Mucosa of gallbladder (tissue), 1 donor: ENCODE measurements around the gene ARID1B. TPM values are rescaled to one million over a fixed set of nuclear protein-coding genes. Genes with fewer than 3 reads are reported as not detected.

Source experiments
- DNase-seq: peaks from one replicate; pipeline ENCODE4 v3.0.0-alpha.2; 2020; ENCODE audit warnings: low spot score
- total RNA-seq: library from RNA; stranded (reverse); gene quantifications from one replicate; pipeline ENCODE4 v1.2.1, GENCODE V29; 2021
- donor health status: DM: no; HTN: no; CAD: no.

ARID1B gene
- total RNA-seq, 1 donor from 2014 or later: 101 TPM

DNA sequence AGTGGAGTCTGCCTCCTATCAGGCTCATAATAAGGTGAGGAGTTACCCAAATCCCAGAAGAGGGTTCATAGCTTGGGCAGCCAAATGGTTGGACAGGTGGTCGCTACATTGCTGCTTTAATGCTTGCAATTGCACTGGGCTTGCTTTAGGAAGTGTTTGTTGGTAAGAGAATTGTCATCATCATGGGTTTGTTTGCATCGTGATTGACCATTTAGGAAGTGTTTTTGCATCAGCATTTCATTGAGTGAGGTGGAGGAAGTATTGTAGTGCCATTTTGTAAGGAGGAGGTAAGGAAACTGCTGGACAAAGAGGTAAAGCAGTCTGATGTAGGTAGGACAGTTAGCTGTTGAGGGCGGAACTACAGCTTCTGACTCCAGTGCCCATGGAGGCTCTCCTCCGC lies 101.5 kb downstream of the ARID1B start:
- DNase-seq: no peak

DNA sequence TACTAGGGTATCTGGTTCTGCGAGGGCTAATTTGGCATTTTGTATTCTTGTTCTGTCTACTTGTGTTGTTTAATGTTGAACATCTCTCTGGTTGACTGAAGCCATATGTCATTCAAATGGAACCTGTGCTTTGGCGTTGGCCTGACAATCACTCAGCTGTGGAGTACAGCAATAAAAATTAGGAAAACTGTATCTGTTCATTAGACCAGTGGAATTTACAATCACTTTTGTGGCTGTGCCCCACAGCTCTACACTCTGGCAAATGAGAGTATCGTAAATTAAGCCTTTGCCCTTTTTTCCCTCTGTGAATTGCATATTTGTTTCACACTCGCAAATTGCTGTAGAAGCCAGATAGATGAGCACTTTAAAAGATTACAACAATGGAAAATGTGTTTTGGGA lies 102.0 kb downstream of the ARID1B start:
- DNase-seq: no peak

DNA sequence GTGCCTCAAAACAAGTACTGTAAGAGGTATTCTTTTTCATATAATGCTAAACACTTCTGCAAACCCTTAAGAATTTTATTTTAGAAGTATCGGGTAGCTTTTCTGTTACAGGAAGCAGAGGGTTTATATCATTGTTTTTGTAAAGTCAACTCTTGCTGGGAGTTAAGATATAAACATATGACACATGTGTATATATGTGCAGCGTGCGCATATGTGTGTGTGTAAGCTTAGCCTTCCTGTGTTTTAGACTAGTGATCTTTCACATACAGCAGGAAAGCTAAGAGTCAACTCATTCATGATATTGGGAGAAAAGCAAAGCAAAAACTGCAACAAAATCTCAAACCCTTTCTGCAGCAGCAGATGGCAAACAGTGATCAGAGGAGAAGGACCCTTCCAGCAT lies 102.4 kb downstream of the ARID1B start:
- DNase-seq: no peak

DNA sequence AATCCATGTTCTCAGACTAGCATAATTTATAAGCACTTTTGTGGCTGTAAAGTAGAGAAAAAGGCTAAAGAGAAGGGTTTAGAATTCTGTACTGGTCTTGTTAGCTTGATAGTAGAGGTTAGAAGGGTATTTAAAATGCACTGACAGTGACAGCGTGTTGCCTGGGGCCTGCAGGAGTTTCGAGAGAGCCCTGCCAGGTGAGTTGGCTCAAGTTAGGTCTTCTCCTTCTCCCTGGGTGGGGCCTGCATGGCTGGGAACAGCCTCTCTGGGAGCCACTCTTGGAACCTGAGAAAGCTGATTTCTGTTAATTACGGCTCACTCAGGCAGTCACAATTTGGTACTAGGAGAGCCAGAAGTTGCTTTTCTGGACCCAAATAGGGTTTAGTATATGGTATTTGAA lies 103.7 kb downstream of the ARID1B start:
- DNase-seq: no peak

DNA sequence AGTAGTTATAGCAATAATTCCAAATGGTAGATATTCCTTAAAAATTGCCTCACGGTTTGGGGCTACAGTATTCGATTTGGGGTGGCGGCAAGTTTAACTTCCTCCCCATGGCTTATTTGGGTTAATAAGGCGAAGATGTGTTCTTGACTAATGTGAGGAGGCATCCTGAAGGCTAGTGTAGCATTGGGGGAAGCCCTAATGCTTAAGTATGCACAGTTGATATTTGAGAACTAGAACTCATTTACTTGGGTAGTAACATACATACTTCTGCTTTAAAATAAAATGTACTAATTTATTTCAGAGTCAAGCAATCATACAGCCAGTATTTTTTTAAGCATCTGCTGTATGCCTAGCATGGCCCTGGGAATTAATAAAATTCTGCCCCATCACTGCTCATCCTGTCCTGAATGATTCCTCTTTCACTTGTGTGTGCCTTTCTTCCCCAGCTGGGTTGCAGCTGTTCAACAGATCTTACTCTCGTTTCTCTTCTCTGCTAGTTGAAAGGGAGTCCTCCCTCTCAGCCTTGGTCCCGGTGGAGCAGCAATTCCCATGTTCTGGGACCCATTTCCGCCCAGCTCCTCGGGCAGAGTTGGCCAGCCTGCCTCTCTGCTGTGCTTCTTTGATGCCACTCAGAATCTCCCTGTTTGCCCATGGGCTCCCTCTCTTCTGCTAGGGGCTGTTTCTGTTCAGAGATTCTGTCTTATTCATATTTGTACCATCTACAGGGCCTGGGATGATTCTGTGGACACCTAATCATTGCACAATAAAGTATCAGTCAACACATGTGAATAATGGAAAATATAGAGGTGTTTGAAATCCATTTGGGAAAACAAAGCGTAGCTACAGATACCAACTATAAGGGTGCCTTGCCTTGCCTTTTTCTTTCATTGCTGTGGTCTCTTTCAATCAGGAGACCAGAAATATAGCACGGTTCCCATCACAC lies 104.8 kb downstream of the ARID1B start:
- DNase-seq: no peak

DNA sequence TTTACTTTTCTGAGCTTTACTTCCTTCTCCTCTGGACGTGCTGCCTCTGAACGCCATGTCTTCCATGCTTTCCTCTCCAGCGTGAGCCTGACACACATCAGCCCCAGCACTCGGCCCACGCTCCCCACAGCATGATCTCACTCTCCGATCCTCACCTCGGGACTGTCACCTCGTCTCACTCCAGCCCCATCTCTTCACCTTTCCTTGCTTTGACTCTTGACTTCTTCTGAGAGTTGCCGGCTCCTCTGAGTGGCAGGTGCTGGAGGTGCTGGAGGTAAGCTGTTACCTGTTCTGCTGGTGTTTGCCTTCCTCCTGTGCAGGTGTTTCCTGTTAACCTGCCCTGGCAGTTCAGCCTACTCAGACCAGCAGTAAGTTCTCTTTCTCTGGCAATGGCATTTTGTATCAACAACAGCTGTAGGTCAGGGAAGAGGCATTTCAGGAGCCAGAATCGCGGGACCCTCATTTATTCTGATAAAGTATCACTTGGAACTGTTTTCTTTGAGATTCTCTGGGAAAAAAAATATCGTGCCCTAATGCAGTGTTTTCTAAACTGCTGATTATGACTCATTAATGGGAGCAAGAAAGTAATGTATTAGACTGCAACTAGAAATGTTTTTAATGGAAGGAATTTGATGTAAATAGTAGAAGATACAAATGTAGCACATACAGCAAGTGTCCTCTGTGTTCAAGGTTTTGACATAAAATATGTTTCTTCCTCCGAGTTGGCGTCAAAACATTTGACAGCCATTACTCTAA lies 106.5 kb downstream of the ARID1B start:
- DNase-seq: peak; percentile 29

DNA sequence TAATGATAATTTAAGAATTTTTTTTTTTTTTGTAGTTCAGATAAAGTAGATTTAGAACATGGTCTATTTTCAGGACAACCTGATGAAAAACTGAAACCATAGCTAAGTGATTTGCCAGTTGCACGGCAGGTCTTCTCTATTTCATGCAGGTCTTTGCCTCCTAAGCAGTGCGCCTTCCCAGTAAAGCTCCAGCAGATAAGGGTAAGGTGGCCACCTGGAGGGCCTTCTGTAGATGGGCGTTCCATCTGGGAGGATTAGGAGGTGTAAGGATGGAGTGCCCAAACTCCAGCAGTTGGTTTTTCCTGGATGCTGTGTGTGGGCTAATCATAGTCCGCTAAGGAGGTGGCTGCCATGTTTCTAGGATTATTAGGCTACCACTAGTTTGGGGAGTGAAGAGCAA lies 107.1 kb downstream of the ARID1B start:
- DNase-seq: no peak

DNA sequence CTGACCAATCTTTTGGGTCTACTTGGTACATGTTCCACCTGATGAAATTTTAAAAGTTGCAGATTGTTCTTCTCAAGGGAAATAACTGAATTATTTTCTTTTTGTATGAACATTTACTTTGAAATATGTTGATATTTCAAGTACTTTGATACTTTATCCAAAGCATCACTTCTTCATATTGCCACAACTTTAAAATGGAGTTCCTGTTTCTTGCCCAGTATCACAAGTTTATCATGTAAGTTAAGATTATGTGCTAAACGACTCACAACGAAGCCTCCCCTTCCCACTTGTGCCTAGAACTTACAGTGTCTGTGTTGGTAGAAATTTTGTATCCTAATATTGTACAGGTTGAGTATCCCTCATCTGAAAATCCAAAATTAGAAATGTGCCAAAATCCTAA lies 108.4 kb downstream of the ARID1B start:
- DNase-seq: no peak

DNA sequence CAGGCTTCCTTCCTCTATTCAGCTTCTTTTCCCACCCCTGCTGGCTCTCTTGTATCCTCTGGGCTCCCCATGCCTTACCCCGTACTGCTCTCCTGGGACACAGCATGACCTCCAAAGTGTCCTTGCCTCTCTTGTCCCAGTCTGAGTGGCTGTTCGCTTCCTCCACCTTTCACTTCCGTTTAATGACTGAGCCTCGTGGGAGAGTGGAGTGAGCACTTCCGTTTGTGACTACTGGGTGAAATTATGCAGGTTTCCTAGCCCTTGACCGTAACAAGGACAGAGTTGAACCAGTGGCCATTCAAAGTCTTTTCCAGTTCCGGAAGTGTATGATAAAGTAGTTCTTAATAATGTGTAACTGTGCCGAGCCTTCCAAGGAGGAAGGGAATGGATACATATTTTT lies 109.2 kb downstream of the ARID1B start:
- peak; percentile 68 for DNase-seq

DNA sequence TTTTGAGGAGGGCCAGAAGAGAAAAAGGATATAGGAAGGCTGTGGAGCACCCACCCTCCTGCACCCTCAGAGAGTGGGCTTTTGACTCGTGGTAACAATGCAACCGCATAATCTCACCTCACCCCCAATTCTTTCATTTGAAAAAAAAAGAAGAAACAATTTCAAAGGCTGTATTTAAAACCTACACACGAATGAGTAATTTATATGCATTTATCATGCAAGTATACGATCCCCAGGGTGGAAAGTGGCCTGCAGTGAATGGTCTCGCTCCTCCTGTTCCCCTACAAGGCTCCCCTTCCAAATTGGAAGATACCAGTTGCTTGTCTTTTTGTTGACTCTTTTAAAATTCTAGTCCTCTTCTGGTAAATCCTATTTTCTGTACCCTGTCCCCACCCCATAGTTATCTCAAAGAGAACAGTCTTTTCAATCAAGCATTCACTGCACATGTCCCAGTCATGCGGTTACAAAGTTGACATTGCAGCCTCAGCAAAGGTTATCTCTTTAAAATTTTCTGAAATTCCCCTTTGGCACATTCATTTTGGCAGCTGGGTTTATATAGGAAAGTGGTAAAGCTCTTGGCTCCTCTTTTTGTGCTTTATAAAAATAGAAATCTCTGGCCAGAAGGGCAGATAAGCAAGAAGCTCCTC lies 110.6 kb downstream of the ARID1B start:
- DNase-seq: no peak

DNA sequence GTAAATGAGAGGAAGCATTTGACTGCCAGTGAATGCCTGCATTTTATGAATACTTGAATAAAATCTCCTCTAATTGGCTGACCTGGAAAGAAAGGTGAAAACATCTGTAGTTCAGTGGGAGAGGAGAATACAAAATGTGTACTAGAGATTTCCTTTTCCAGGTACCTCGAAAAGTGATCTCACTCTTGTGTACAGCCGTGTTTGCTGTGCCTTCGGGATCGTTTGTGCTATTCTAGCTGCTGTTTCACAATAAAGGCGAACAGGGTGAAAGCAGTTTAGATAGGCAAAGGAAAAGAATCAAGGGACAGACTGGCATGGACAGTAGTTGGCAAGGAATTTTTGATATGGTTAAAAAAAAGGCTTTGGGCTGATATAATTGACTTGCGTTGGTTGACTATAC lies 112.3 kb downstream of the ARID1B start:
- DNase-seq: no peak

DNA sequence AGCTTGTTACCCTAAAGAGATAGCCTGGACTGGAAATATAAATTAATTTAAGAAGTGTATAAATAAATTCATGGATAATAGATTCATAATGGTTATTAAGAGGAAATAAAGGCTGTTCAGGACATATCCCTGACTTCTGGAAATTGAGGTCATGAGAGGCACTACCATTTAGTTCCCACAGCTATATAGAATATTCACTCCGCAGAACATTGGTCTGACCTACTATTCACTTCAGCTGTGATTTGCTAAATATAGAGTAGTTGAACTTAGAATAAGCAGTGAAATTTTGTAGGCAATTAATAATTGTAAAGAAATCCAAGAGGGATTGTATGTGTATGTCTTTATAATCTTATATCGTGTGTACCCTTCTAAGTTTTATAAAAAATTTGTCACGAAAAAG lies 112.8 kb downstream of the ARID1B start:
- DNase-seq: no peak

DNA sequence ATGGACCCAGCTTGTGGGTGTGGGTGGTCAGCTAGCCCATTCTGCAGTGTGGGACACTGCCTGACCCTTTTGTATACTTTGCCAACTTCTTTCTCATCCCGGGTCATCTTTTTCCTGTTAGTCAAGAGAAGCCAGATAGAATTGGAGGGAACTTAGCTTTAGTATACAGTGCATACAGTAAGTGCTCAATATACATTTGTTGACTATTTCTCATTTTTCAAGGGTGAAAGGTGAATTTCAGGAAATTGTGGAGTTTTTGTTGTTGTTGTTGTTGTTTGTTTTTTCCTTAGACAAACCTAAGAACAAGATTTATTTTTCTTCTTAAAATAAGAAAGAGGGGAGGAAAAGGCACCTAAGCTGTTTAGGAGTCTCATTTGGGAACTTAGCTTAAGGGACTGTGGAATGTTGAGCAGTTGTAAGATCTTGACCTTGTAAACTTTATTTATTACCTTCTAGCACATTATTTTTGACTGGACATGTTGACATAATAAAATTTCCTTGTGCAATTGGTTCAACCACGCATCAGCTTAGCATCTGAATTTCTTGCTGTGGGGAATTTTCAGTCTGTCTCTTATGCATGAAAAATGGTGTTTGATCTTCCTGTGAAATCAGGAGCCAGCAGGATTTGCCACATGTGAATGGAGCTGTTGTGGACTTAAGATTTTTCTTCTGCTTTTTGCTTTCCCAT lies 113.6 kb downstream of the ARID1B start:
- DNase-seq: no peak

DNA sequence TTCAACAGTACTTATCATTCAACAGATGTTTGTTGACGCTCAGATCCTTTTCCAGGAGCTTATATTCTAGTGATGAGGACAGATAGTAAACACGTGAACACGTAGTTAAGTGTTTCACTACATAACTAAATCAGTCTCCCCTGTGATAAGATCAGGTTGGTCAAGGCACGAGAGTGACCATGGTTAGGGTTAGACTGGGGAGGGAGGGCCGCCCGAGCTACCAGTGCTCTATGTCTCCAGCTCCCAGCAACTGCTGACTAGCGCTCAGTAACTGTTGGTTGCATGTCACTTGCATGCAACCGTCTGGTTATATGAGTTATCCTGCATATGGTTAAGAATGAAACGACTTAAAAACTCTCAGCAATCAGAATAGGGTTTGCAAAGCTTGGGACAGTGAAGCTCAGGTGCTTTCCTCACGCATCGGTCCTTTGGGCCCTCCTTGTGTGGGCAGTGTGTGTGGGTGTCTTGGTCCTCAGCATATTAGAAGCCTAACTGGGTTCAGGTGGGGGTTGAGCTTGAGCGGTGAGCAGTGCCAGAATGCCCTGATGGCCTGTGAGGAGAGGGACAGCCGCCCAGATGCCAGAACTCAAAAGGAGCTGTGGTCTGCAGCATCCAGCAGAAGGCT lies 120.8 kb downstream of the ARID1B start:
- DNase-seq: no peak

DNA sequence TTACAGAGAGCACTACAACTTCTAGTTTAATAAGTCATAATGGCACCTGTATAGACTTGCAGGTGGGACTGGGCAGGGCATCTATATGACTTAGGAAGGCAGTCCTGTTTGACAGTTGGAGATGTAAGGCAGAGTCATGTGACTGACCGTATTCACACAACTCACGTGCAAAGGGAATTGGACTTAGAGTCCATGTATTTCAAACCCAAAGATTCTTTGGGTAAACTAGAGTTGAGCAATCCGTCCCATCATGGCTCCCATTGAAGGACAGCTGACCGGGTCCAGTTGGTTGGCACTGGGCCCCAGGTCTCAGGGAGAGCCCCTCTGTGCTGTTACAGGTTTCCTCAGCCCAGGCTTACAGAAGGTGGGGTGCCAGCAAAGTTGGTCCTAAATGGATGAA lies 121.9 kb downstream of the ARID1B start:
- no peak for DNase-seq

DNA sequence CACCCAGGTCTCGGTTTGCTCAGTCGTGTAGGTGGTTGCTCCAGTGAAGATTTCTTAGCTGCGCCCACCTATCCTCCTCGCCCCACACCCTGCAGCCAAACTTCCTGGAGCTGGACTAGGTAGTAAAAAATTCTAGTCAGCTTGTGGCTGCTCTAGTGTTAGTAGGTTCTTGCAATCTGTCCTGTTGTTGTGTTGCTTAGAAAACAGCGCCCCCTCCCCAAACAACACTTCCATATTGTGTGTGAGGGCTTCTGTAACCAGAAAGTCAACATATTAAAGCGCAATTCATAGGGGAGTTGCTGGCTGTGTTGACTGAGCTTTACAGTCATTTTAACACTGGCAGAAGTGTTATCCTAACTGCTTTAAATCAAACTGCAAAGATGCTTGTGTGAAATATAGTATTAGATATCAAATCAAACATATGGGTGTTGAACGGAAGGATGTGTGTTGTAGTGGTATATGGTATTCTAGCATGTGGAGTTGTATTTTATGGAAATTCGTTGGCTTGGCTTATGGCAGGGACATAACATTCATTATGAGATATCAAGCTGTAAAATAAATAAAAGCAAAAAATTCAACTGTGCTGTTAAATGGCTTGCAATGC lies 122.5 kb downstream of the ARID1B start:
- DNase-seq: no peak

DNA sequence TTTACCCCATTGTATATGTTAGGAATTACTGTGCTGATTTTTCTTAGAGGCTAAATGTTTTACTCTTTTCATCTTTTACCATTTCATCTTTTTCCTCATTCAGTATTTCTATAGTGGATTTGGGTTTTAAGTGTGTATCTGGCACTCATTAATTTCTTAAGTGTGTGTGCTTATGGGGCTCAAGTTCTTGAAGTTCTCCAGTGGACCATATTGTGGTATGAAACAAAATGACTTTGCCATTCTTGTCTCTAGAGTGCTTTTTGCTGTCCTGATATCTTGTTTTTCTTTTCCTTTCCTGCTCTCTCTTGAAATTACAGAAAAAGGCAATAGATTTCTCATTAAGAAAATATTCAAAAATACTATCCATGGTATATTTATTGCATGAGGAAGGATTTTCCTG lies 123.1 kb downstream of the ARID1B start:
- no peak for DNase-seq

DNA sequence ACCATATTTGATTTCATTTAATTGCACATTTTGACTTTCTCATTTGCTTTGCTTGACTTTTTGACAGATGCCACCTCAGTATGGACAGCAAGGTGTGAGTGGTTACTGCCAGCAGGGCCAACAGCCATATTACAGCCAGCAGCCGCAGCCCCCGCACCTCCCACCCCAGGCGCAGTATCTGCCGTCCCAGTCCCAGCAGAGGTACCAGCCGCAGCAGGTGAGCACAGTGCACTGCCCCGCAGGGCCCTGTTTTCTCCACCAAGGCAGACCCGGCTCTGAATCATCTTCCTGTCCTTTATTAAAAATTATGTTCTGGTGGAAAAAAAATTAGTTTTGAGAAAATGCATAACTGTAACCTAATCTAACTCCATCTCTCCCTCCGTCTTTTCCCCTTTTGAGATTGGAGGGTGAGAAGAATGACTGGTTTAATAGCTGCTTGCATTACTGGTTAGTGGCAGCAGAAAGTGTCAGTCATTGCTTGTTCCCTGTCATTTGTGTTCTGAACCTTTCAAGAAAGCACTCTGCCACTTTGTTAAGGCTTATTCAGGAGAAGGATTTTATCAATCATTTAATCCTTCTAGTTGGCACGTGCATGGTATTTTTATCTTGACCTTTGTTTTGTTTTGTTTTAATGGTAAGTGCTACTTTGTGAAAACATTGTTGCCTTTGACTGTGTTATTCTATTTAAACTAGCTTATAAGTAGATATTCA lies 124.3 kb downstream of the ARID1B start:
- DNase-seq: no peak

DNA sequence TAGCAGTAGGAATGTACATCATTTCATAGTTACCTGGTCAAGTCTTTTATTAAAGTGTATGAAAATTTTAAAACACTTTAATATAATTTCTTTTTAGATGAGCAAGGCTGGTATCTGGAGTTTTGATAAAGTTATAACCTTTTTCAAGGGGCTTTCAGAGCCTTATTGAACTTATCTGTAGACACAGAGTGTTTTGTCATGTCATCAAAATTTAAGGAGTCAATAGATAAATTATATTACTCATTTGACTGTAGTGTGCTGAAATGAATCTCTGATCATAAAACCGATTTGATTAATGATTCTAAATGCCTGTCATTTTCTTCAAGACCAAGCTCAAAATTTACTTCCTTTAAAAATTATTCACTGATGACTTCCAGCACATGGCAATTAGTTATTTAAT lies 125.6 kb downstream of the ARID1B start:
- no peak for DNase-seq

DNA sequence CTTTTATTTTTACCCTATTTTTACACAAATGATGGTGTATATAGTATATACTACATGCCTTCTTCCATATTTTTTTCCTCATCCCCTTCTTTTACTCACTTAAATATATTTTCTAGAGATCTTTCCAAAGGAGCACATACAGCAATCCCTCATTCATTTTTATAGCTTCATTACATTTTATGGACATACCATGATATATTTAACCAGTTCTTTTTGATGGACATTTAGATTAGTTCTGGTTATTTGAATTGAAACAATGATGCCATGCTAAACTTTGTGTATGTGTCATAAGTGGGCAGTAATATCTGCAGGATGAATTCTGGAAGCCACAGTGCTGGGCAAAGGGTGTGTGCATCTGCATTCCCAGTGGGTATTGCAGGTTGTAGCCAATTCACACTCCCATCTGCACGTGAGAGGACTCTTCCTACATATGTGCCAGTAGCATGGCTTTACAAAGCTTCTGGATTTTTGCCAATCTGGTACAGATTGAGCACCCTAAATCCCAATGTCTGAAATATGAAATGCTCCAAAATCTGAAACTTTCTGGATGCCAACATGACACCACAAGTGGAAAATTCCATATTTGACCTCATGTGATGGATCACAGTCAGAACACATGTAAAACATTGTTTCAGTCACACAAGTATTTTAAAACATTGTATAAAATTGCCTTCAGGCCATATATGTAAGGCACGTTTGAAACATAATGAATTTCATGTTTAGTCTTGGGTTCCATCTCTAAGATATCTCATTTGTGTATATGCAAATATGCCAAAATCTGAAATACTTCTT lies 127.2 kb downstream of the ARID1B start:
- DNase-seq: no peak
